Measurements from ENCODE around the gene ABO.

ABO gene

GRCh38 chr9:133286523-133286922, 11.5 kb upstream of the ABO start:
- TF ChIP-seq, protein P1, sequence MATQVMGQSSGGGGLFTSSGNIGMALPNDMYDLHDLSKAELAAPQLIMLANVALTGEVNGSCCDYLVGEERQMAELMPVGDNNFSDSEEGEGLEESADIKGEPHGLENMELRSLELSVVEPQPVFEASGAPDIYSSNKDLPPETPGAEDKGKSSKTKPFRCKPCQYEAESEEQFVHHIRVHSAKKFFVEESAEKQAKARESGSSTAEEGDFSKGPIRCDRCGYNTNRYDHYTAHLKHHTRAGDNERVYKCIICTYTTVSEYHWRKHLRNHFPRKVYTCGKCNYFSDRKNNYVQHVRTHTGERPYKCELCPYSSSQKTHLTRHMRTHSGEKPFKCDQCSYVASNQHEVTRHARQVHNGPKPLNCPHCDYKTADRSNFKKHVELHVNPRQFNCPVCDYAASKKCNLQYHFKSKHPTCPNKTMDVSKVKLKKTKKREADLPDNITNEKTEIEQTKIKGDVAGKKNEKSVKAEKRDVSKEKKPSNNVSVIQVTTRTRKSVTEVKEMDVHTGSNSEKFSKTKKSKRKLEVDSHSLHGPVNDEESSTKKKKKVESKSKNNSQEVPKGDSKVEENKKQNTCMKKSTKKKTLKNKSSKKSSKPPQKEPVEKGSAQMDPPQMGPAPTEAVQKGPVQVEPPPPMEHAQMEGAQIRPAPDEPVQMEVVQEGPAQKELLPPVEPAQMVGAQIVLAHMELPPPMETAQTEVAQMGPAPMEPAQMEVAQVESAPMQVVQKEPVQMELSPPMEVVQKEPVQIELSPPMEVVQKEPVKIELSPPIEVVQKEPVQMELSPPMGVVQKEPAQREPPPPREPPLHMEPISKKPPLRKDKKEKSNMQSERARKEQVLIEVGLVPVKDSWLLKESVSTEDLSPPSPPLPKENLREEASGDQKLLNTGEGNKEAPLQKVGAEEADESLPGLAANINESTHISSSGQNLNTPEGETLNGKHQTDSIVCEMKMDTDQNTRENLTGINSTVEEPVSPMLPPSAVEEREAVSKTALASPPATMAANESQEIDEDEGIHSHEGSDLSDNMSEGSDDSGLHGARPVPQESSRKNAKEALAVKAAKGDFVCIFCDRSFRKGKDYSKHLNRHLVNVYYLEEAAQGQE (IDR thresholded peaks at IDR 0.05; ENCODE audit: insufficient read depth in 1 of 2, low read depth in 2 of 2, low read length in 2 of 2) = no peak
- TF ChIP-seq POLR2AphosphoS5 (IDR thresholded peaks at IDR 0.05; ENCODE audit: low read depth, low read length) = no peak
- no peak for TF ChIP-seq TAF1 (IDR thresholded peaks at IDR 0.05; ENCODE audit: borderline replicate concordance, insufficient read depth, low read length)
- TF ChIP-seq SIN3A (IDR thresholded peaks at IDR 0.05; ENCODE audit: borderline replicate concordance, insufficient read depth, low read length) = no peak
- TF ChIP-seq FOXP2 (optimal IDR thresholded peaks at IDR 0.05; ENCODE audit: borderline replicate concordance, extremely low read depth, extremely low read length, insufficient read depth) = no peak

DNA sequence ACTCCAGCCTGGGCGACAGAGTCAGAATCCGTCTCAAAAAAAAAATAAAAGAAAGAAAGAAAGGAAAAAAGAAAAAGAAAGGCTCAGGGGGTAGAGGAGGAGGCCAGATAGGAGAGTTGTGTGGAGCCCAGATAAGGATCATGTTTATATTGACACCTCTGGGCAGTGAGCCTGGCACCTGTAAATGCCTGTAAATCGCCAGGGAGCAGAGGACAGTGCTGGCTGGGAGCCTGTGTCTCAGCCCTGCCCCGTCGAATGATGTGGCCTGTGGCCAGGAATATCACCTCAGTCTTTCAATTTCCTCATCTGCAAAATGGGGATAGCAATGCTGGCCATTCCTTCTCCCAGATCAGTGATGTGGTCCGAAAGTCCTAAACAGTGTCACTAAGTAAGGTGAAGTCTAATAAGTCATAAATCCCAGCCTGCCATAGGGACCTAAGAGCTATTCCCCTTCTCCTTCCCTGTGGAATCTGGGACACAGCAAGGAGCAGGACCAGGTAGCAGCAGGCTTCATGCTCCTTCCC, 10.3 kb upstream of the ABO start:
- TF ChIP-seq TAF1 (IDR thresholded peaks at IDR 0.05; ENCODE audit: borderline replicate concordance, insufficient read depth, low read length) (no peak), SIN3A (IDR thresholded peaks at IDR 0.05; ENCODE audit: borderline replicate concordance, insufficient read depth, low read length) (no peak), FOXP2 (optimal IDR thresholded peaks at IDR 0.05; ENCODE audit: borderline replicate concordance, extremely low read depth, extremely low read length, insufficient read depth) (no peak), POLR2AphosphoS5 (IDR thresholded peaks at IDR 0.05; ENCODE audit: low read depth, low read length) (no peak)
- TF ChIP-seq, protein P1 (IDR thresholded peaks at IDR 0.05; ENCODE audit: insufficient read depth in 1 of 2, low read depth in 2 of 2, low read length in 2 of 2) = no peak

GRCh38 chr9:133284362-133284761, 9.4 kb upstream of the ABO start:
- TF ChIP-seq SIN3A (IDR thresholded peaks at IDR 0.05; ENCODE audit: borderline replicate concordance, insufficient read depth, low read length) (no peak), POLR2AphosphoS5 (IDR thresholded peaks at IDR 0.05; ENCODE audit: low read depth, low read length) (no peak), FOXP2 (optimal IDR thresholded peaks at IDR 0.05; ENCODE audit: borderline replicate concordance, extremely low read depth, extremely low read length, insufficient read depth) (no peak), TAF1 (IDR thresholded peaks at IDR 0.05; ENCODE audit: borderline replicate concordance, insufficient read depth, low read length) (no peak)
- TF ChIP-seq, protein P1 (IDR thresholded peaks at IDR 0.05; ENCODE audit: insufficient read depth in 1 of 2, low read depth in 2 of 2, low read length in 2 of 2) = no peak

DNA sequence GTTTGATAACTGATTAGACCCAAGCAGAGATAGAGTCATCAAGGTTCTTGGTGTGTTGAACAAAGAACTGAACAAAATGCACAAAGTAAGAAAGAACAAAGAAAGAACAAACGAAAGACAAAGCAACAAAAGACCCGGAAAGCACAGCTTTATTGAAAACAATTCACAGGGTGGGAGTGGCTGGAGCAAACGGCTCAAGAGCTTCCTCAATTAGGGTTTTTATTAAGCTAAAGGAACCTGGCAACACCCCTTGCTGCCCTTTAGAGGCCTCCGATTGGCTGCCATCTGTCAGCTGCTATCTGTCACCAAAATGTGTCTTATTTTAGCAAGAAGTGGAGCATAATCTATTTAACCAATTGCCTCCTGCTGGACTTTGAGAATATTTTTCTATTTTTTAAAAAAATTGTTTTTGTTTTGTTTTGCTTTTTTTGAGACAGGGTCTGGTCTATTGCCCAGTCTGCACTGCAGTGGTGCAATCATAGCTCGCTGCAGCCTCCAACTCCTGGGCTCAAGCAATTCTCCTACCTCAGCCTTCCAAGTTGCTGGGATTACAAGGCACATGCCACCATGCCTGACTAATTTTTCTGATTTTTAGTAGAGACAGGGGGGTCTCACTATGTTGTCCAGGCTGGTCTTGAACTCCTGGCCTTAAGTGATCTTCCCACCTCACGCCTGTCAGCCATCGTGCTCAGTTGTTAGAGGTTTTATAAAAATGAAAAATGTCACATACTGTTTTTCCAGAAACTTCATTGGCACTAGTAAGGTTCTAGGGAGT, 7.7 kb upstream of the ABO start:
- no peak for TF ChIP-seq TAF1 (IDR thresholded peaks at IDR 0.05; ENCODE audit: borderline replicate concordance, insufficient read depth, low read length)
- TF ChIP-seq, protein P1 (IDR thresholded peaks at IDR 0.05; ENCODE audit: insufficient read depth in 1 of 2, low read depth in 2 of 2, low read length in 2 of 2) = no peak
- no peak for TF ChIP-seq POLR2AphosphoS5 (IDR thresholded peaks at IDR 0.05; ENCODE audit: low read depth, low read length)
- TF ChIP-seq FOXP2 (optimal IDR thresholded peaks at IDR 0.05; ENCODE audit: borderline replicate concordance, extremely low read depth, extremely low read length, insufficient read depth) = no peak
- no peak for TF ChIP-seq SIN3A (IDR thresholded peaks at IDR 0.05; ENCODE audit: borderline replicate concordance, insufficient read depth, low read length)
